Measurements from ENCODE around the gene MROH2B.
A peak's percentile ranks its signal among the peaks of the same experiment; 100 is the strongest.

MROH2B gene

GRCh38 chr5:40988746-40989510 is 82.2 kb downstream of the MROH2B start:
- TF ChIP-seq CTCF (IDR thresholded peaks at IDR 0.05; ENCODE audit: low read length, missing control alignments) = no peak
- DNase-seq (ENCODE audit: low read depth) = no peak
- no peak overlapping the region for H3K4me3 ChIP-seq (replicated peaks; ENCODE audit: low read depth, low read length)

GRCh38 chr5:40987349-40987748 is 83.8 kb downstream of the MROH2B start:
- H3K4me3 ChIP-seq (replicated peaks; ENCODE audit: low read depth, low read length) = no peak overlapping the region
- no peak for DNase-seq (ENCODE audit: low read depth)
- no peak for TF ChIP-seq CTCF (IDR thresholded peaks at IDR 0.05; ENCODE audit: low read length, missing control alignments)

- no peak for TF ChIP-seq CTCF (IDR thresholded peaks at IDR 0.05; ENCODE audit: low read length, missing control alignments)
- no peak overlapping the region for H3K4me3 ChIP-seq (replicated peaks; ENCODE audit: low read depth, low read length)
- no peak for DNase-seq (ENCODE audit: low read depth)
These were observed 84.5 kb downstream of the MROH2B start for GRCh38 chr5:40986666-40987065.

- no peak for TF ChIP-seq CTCF (IDR thresholded peaks at IDR 0.05; ENCODE audit: low read length, missing control alignments)
- no peak for DNase-seq (ENCODE audit: low read depth)
- H3K4me3 ChIP-seq (replicated peaks; ENCODE audit: low read depth, low read length) = no peak overlapping the region
These were observed 85.6 kb downstream of the MROH2B start for GRCh38 chr5:40985501-40985900.

GRCh38 chr5:40984884-40985283 is 86.3 kb downstream of the MROH2B start:
- DNase-seq (ENCODE audit: low read depth) = peak; percentile 61
- H3K4me3 ChIP-seq (replicated peaks; ENCODE audit: low read depth, low read length) = no peak overlapping the region
- no peak for TF ChIP-seq CTCF (IDR thresholded peaks at IDR 0.05; ENCODE audit: low read length, missing control alignments)

GRCh38 chr5:40983781-40984180 is 87.4 kb downstream of the MROH2B start:
- no peak for TF ChIP-seq CTCF (IDR thresholded peaks at IDR 0.05; ENCODE audit: low read length, missing control alignments)
- no peak for DNase-seq (ENCODE audit: low read depth)
- no peak overlapping the region for H3K4me3 ChIP-seq (replicated peaks; ENCODE audit: low read depth, low read length)

- no peak overlapping the region for H3K4me3 ChIP-seq (replicated peaks; ENCODE audit: low read depth, low read length)
- DNase-seq (ENCODE audit: low read depth) = no peak
- no peak for TF ChIP-seq CTCF (IDR thresholded peaks at IDR 0.05; ENCODE audit: low read length, missing control alignments)
These were observed 89.7 kb downstream of the MROH2B start for GRCh38 chr5:40981420-40981819.

All from fibroblast of pulmonary artery (primary cell).